Tibial nerve (tissue), 4 donors: Measurements from ENCODE around the gene PLCL2. TPM values are rescaled to one million over a fixed set of nuclear protein-coding genes. Genes with fewer than 3 reads are reported as not detected.

Source experiments
- DNase-seq, 2 donors: peaks; one replicate each; pipeline ENCODE4 v3.0.0-alpha.2; 2019; ENCODE audit warnings: low spot score in 2 of 2
- H3K27ac ChIP-seq, 4 donors: fragments of 200-600 bp; sonication (generic) in 3 of 4; one replicate each; pipeline ENCODE4 v1.5.1; 2017 to 2019; ENCODE audit warnings: mild to moderate bottlenecking in 1 of 4
- H3K27me3 ChIP-seq, 2 donors: fragments of 200-600 bp; sonication (generic) in 1 of 2; one replicate each; pipeline versions ENCODE4 v1.5.1 to v1.6.0; 2017 to 2019
- H3K36me3 ChIP-seq, 3 donors: fragments of 200-600 bp; sonication (generic); one replicate each; pipeline ENCODE4 v1.5.1; 2018 to 2019
- H3K4me1 ChIP-seq, 4 donors: fragments of 200-600 bp; sonication (generic) in 3 of 4; one replicate each; pipeline ENCODE4 v1.5.1; 2017 to 2019
- H3K4me3 ChIP-seq, 4 donors: fragments of 200-600 bp; sonication (generic) in 3 of 4; one replicate each; pipeline ENCODE4 v1.5.1; 2017 to 2019; ENCODE audit warnings: mild to moderate bottlenecking in 1 of 4, moderate library complexity in 1 of 4
- H3K9me3 ChIP-seq, 4 donors: fragments of 200-600 bp; sonication (generic) in 3 of 4; one replicate each; pipeline ENCODE4 v1.5.1; 2017 to 2019
- CTCF ChIP-seq, 5 experiments: fragments of 200-600 bp in 3 of 5; fragments of 450-650 bp in 2 of 5; sonication (generic) in 3 of 5; IDR thresholded peaks; one replicate each; pipeline ENCODE4 v1.5.1; 2016 to 2019; ENCODE audit warnings: antibody characterized with exemption in 5 of 5, mild to moderate bottlenecking in 3 of 5, moderate library complexity in 2 of 5
- EP300 ChIP-seq, 2 donors: sonication (generic); formaldehyde crosslinking; IDR thresholded peaks; one replicate each; pipeline ENCODE4 v1.6.1; 2017; ENCODE audit warnings: antibody characterized with exemption in 2 of 2, mild to moderate bottlenecking in 1 of 2
- POLR2A ChIP-seq, 2 donors: fragments of 450-650 bp; IDR thresholded peaks; one replicate each; pipeline ENCODE4 v1.6.1; 2017; ENCODE audit warnings: antibody characterized with exemption in 2 of 2, mild to moderate bottlenecking in 2 of 2, moderate library complexity in 2 of 2
- WGBS, 2 donors: methylation state at CpG; one replicate each; pipeline ENCODE4 v1.1.5; 2018; 5-methylcytosine and 5-hydroxymethylcytosine counted together
- total RNA-seq, 4 donors: library from RNA; depleted of rRNA; stranded (reverse); fragments of >200 nt; gene quantifications; one replicate each; pipeline ENCODE4 v1.1.0, GENCODE V29; 2016

Gene PLCL2
- total RNA-seq, 4 donors from 2014 or later, result 17.7 to 39.3 (median 29.0) TPM

- H3K4me1 ChIP-seq, result no peaks in the 10 kb centered on the region
- WGBS, 2 donors, result 93 to 96% methylated on average over 1 of the region's 1 CpG
- H3K9me3 ChIP-seq, result no peaks in the 10 kb centered on the region
- H3K27ac ChIP-seq, result no peak overlapping the region
- DNase-seq, result no peak
- no peak overlapping the region for H3K4me3 ChIP-seq
- H3K36me3 ChIP-seq, result peaks cover 0 to 3% (median 0%) of the 10 kb centered on the region in 3 donors
- H3K27me3 ChIP-seq, result no peaks in the 10 kb centered on the region
- TF ChIP-seq EP300 (IDR thresholded peaks at IDR 0.05), result no peak
- TF ChIP-seq POLR2A (IDR thresholded peaks at IDR 0.05), result no peak
- TF ChIP-seq CTCF (IDR thresholded peaks at IDR 0.05), result no peak
These were observed 136.9 kb downstream of the PLCL2 start for GRCh38 chr3:17021614-17022013.

GRCh38 chr3:17023006-17023664, 138.4 kb downstream of the PLCL2 start:
- DNase-seq, result no peak
- no peak overlapping the region for H3K27ac ChIP-seq
- TF ChIP-seq EP300 (IDR thresholded peaks at IDR 0.05) (no peak), POLR2A (IDR thresholded peaks at IDR 0.05) (no peak), CTCF (IDR thresholded peaks at IDR 0.05) (no peak)
- H3K4me1 ChIP-seq, result no peaks in the 10 kb centered on the region
- H3K9me3 ChIP-seq, result no peaks in the 10 kb centered on the region
- peaks cover 0 to 1% (median 0%) of the 10 kb centered on the region in 3 donors for H3K36me3 ChIP-seq
- 75 to 77% methylated on average over 6 of the region's 6 CpGs for WGBS, 2 donors
- no peaks in the 10 kb centered on the region for H3K27me3 ChIP-seq
- H3K4me3 ChIP-seq, result no peak overlapping the region

- Histone ChIP-seq H3K4me3 (no peak overlapping the region), H3K27me3 (no peaks in the 10 kb centered on the region), H3K9me3 (no peaks in the 10 kb centered on the region), H3K36me3 (no peaks in the 10 kb centered on the region), H3K27ac (no peak overlapping the region), H3K4me1 (no peaks in the 10 kb centered on the region)
- WGBS, 2 donors, result 83 to 84% methylated on average over 5 of the region's 5 CpGs
- TF ChIP-seq POLR2A (IDR thresholded peaks at IDR 0.05) (no peak), EP300 (IDR thresholded peaks at IDR 0.05) (no peak), CTCF (IDR thresholded peaks at IDR 0.05) (no peak)
- no peak for DNase-seq
These were observed 140.9 kb downstream of the PLCL2 start for GRCh38 chr3:17025594-17026139.

- Histone ChIP-seq H3K36me3 (no peaks in the 10 kb centered on the region), H3K27ac (no peak overlapping the region), H3K9me3 (no peaks in the 10 kb centered on the region), H3K27me3 (no peaks in the 10 kb centered on the region), H3K4me3 (no peak overlapping the region), H3K4me1 (no peaks in the 10 kb centered on the region)
- no peak for DNase-seq
- no peak for TF ChIP-seq POLR2A (IDR thresholded peaks at IDR 0.05)
- TF ChIP-seq EP300 (IDR thresholded peaks at IDR 0.05), result no peak
- no peak for TF ChIP-seq CTCF (IDR thresholded peaks at IDR 0.05)
- WGBS, 2 donors, result 75 to 83% methylated on average over 1 of the region's 1 CpG
These were observed 142.6 kb downstream of the PLCL2 start for GRCh38 chr3:17027318-17027717.

GRCh38 chr3:17028363-17028762, 143.6 kb downstream of the PLCL2 start:
- Histone ChIP-seq H3K4me3 (no peak overlapping the region), H3K9me3 (no peaks in the 10 kb centered on the region), H3K27me3 (no peaks in the 10 kb centered on the region), H3K36me3 (no peaks in the 10 kb centered on the region), H3K4me1 (no peaks in the 10 kb centered on the region), H3K27ac (no peak overlapping the region)
- WGBS, 2 donors, result 91 to 95% methylated on average over 4 of the region's 4 CpGs
- no peak for DNase-seq
- no peak for TF ChIP-seq POLR2A (IDR thresholded peaks at IDR 0.05)
- no peak for TF ChIP-seq EP300 (IDR thresholded peaks at IDR 0.05)
- TF ChIP-seq CTCF (IDR thresholded peaks at IDR 0.05), result no peak
